ENCODE data around the gene RALGAPB.

DNA sequence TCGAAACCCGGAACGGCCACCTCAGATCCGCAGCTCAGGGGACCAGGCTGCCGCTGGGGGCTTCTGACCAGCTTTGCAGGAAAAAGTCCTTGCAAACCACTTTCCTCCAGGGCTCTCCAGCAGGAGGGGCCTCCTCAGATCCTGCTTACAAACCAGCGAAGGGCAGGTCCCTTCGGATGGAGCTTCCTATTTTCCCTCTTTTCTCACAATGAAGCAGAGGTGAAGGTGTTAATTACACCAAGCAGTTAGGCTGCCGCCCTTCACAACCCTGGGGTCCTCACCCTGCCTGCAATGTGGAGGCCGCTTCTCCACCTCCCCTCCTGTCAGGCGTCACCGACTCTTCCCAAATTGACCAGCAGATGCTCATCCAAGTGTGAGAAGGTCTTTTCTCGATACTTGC is 134.7 kb downstream of the RALGAPB start:
- TF ChIP-seq, protein P1, sequence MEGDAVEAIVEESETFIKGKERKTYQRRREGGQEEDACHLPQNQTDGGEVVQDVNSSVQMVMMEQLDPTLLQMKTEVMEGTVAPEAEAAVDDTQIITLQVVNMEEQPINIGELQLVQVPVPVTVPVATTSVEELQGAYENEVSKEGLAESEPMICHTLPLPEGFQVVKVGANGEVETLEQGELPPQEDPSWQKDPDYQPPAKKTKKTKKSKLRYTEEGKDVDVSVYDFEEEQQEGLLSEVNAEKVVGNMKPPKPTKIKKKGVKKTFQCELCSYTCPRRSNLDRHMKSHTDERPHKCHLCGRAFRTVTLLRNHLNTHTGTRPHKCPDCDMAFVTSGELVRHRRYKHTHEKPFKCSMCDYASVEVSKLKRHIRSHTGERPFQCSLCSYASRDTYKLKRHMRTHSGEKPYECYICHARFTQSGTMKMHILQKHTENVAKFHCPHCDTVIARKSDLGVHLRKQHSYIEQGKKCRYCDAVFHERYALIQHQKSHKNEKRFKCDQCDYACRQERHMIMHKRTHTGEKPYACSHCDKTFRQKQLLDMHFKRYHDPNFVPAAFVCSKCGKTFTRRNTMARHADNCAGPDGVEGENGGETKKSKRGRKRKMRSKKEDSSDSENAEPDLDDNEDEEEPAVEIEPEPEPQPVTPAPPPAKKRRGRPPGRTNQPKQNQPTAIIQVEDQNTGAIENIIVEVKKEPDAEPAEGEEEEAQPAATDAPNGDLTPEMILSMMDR (IDR thresholded peaks at IDR 0.05 in 8 of 11, conservative IDR thresholded peaks at IDR 0.05 in 3 of 11), result no peak
- TF ChIP-seq POLR2AphosphoS5 (IDR thresholded peaks at IDR 0.05), result no peak

Data from spleen (tissue), 7 donors.